ENCODE results near the gene DDX21.

- no peak for TF ChIP-seq POLR2A (IDR thresholded peaks at IDR 0.05; ENCODE audit: low read depth, low read length)
- TF ChIP-seq POLR2AphosphoS5 (IDR thresholded peaks at IDR 0.05; ENCODE audit: low read depth, low read length) = no peak
Measured at GRCh38 chr10:68924593-68924992, 31.4 kb upstream of the DDX21 start.
